Mesendoderm (in vitro differentiated cells): ENCODE results near the gene ARID3B.

Experiments used
- DNase-seq: peaks from one replicate; pipeline ENCODE4 v3.0.0; 2013
- H2AK5ac ChIP-seq: 2 replicates; pipeline ENCODE4 v1.6.1; 2013; ENCODE audit warnings: low read length, inconsistent platforms
- H2BK120ac ChIP-seq: 2 replicates; pipeline ENCODE4 v1.6.1; 2013; ENCODE audit warnings: low read depth, mild to moderate bottlenecking, low read length, moderate library complexity, mixed read lengths
- H2BK15ac ChIP-seq: replicated peaks from 2 replicates; pipeline ENCODE4 v1.6.1; 2013; ENCODE audit warnings: low read depth, mild to moderate bottlenecking, moderate library complexity
- H2BK5ac ChIP-seq: 2 replicates; pipeline ENCODE4 v1.6.1; 2013; ENCODE audit warnings: low read length, inconsistent platforms
- H3K18ac ChIP-seq: 2 replicates; pipeline ENCODE4 v1.6.1; 2013; ENCODE audit warnings: mild to moderate bottlenecking, low read length, mixed read lengths
- H3K23ac ChIP-seq: one replicate; pipeline ENCODE4 v1.6.1; 2013; ENCODE audit warnings: low read length
- H3K27ac ChIP-seq: 2 replicates; pipeline ENCODE4 v1.5.1; 2013; ENCODE audit warnings: low read depth, mild to moderate bottlenecking, inconsistent platforms, low read length, moderate library complexity
- H3K27me3 ChIP-seq: 2 replicates; pipeline ENCODE4 v1.6.1; 2013; ENCODE audit warnings: low read length, control low read depth, mild to moderate bottlenecking, inconsistent platforms; ENCODE audit not compliant: insufficient read depth, poor library complexity
- H3K36me3 ChIP-seq: 2 replicates; pipeline ENCODE4 v1.6.1; 2013; ENCODE audit warnings: low read length, inconsistent platforms; ENCODE audit not compliant: control insufficient read depth, insufficient read depth
- H3K4ac ChIP-seq: one replicate; pipeline ENCODE4 v1.6.1; 2013; ENCODE audit warnings: low read depth, mild to moderate bottlenecking, low read length, moderate library complexity
- H3K4me1 ChIP-seq: 2 replicates; pipeline ENCODE4 v1.6.1; 2013; ENCODE audit warnings: low read depth, low read length, inconsistent platforms; ENCODE audit not compliant: control insufficient read depth
- H3K4me2 ChIP-seq: 2 replicates; pipeline ENCODE4 v1.6.1; 2013; ENCODE audit warnings: low read length
- H3K4me3 ChIP-seq: 2 replicates; pipeline ENCODE4 v1.5.1; 2013; ENCODE audit warnings: mild to moderate bottlenecking, low read length
- H3K56ac ChIP-seq: one replicate; pipeline ENCODE4 v1.6.1; 2013; ENCODE audit warnings: low read length
- H3K79me1 ChIP-seq: 2 replicates; pipeline ENCODE4 v1.6.1; 2013; ENCODE audit warnings: low read length, inconsistent platforms
- H3K79me2 ChIP-seq: 2 replicates; pipeline ENCODE4 v1.6.1; 2013; ENCODE audit warnings: mild to moderate bottlenecking, low read length; ENCODE audit not compliant: control insufficient read depth, insufficient read depth
- H3K9ac ChIP-seq: 2 replicates; pipeline ENCODE4 v1.6.1; 2013; ENCODE audit warnings: low read length, inconsistent platforms
- H4K5ac ChIP-seq: one replicate; pipeline ENCODE4 v1.6.1; 2013; ENCODE audit warnings: low read length
- H4K8ac ChIP-seq: one replicate; pipeline ENCODE4 v1.6.1; 2013; ENCODE audit warnings: low read depth, mild to moderate bottlenecking, control low read depth, low read length, moderate library complexity
- WGBS: extraction: QIAGEN DNeasy Blood & Tissue Kit; methylation state at CpG from one replicate; pipeline ENCODE4 v1.1.7; 2013; ENCODE audit warnings: low lambda C conversion rate, missing lambda C conversion rate; ENCODE audit not compliant: insufficient coverage; ENCODE audit errors: extremely low coverage; 5-methylcytosine and 5-hydroxymethylcytosine counted together

The ARID3B gene

GRCh38 chr15:74605795-74606150 lies 64.8 kb downstream of the ARID3B start:
- no peaks in the 10 kb centered on the region for H3K79me2 ChIP-seq
- H3K27ac ChIP-seq: no peak overlapping the region
- H2BK5ac ChIP-seq: no peak overlapping the region
- no peak overlapping the region for H3K9ac ChIP-seq
- no peak overlapping the region for H2AK5ac ChIP-seq
- no peak overlapping the region for H4K8ac ChIP-seq
- no peak overlapping the region for H3K4me3 ChIP-seq
- H3K18ac ChIP-seq: no peak overlapping the region
- no peaks in the 10 kb centered on the region for H3K36me3 ChIP-seq
- H3K79me1 ChIP-seq: no peaks in the 10 kb centered on the region
- WGBS: no CpG with 5 or more reads among the region's 1 CpG
- no peak overlapping the region for H4K5ac ChIP-seq
- no peak for DNase-seq
- H3K23ac ChIP-seq: no peak overlapping the region
- no peak overlapping the region for H2BK120ac ChIP-seq
- no peaks in the 10 kb centered on the region for H3K27me3 ChIP-seq
- H3K4me2 ChIP-seq: no peak overlapping the region
- no peak overlapping the region for H3K56ac ChIP-seq
- no peak overlapping the region for H2BK15ac ChIP-seq
- H3K4ac ChIP-seq: no peak overlapping the region
- no peaks in the 10 kb centered on the region for H3K4me1 ChIP-seq

GRCh38 chr15:74608786-74609185 lies 67.8 kb downstream of the ARID3B start:
- DNase-seq: no peak
- WGBS: no CpG with 5 or more reads among the region's 3 CpGs
- no peak overlapping the region for H2BK5ac ChIP-seq
- H3K79me2 ChIP-seq: no peaks in the 10 kb centered on the region
- H3K18ac ChIP-seq: no peak overlapping the region
- no peaks in the 10 kb centered on the region for H3K27me3 ChIP-seq
- no peak overlapping the region for H3K56ac ChIP-seq
- H3K27ac ChIP-seq: no peak overlapping the region
- H2AK5ac ChIP-seq: no peak overlapping the region
- H4K5ac ChIP-seq: no peak overlapping the region
- H2BK15ac ChIP-seq: no peak overlapping the region
- no peak overlapping the region for H3K4me2 ChIP-seq
- no peaks in the 10 kb centered on the region for H3K4me1 ChIP-seq
- H3K23ac ChIP-seq: no peak overlapping the region
- no peak overlapping the region for H3K4ac ChIP-seq
- H3K79me1 ChIP-seq: no peaks in the 10 kb centered on the region
- no peak overlapping the region for H2BK120ac ChIP-seq
- H3K36me3 ChIP-seq: no peaks in the 10 kb centered on the region
- H3K4me3 ChIP-seq: no peak overlapping the region
- H4K8ac ChIP-seq: no peak overlapping the region
- no peak overlapping the region for H3K9ac ChIP-seq

- Histone ChIP-seq H3K4me1 (no peaks in the 10 kb centered on the region), H3K9ac (no peak overlapping the region), H3K36me3 (no peaks in the 10 kb centered on the region), H3K4ac (no peak overlapping the region), H3K27ac (no peak overlapping the region), H2BK5ac (no peak overlapping the region), H3K23ac (no peak overlapping the region), H2BK120ac (no peak overlapping the region), H3K56ac (no peak overlapping the region), H3K4me3 (no peak overlapping the region), H3K4me2 (no peak overlapping the region), H4K8ac (no peak overlapping the region), H4K5ac (no peak overlapping the region), H3K79me2 (no peaks in the 10 kb centered on the region), H2BK15ac (no peak overlapping the region), H3K27me3 (no peaks in the 10 kb centered on the region), H3K18ac (no peak overlapping the region), H3K79me1 (no peaks in the 10 kb centered on the region), H2AK5ac (no peak overlapping the region)
- DNase-seq: no peak
- no CpG with 5 or more reads among the region's 3 CpGs for WGBS
Measured at GRCh38 chr15:74609938-74610301, 68.9 kb downstream of the ARID3B start.

GRCh38 chr15:74610302-74610951 lies 69.4 kb downstream of the ARID3B start:
- Histone ChIP-seq H3K4me1 (no peaks in the 10 kb centered on the region), H2BK120ac (no peak overlapping the region), H3K27ac (no peak overlapping the region), H2AK5ac (no peak overlapping the region), H3K9ac (no peak overlapping the region), H3K36me3 (no peaks in the 10 kb centered on the region), H3K4me3 (no peak overlapping the region), H3K23ac (no peak overlapping the region), H3K18ac (no peak overlapping the region), H2BK5ac (no peak overlapping the region), H4K5ac (no peak overlapping the region), H3K4ac (no peak overlapping the region), H3K27me3 (no peaks in the 10 kb centered on the region), H3K79me2 (no peaks in the 10 kb centered on the region), H3K56ac (no peak overlapping the region), H3K4me2 (no peak overlapping the region), H2BK15ac (no peak overlapping the region), H3K79me1 (no peaks in the 10 kb centered on the region), H4K8ac (no peak overlapping the region)
- WGBS: no CpG with 5 or more reads among the region's 7 CpGs
- DNase-seq: peak; percentile 21

GRCh38 chr15:74611341-74611740 lies 70.3 kb downstream of the ARID3B start:
- H3K4me1 ChIP-seq: no peaks in the 10 kb centered on the region
- no peak overlapping the region for H3K9ac ChIP-seq
- H3K4me2 ChIP-seq: no peak overlapping the region
- no peak overlapping the region for H3K18ac ChIP-seq
- H3K23ac ChIP-seq: no peak overlapping the region
- H3K56ac ChIP-seq: no peak overlapping the region
- no peak overlapping the region for H3K4ac ChIP-seq
- H2BK15ac ChIP-seq: no peak overlapping the region
- no peak overlapping the region for H4K8ac ChIP-seq
- H3K36me3 ChIP-seq: no peaks in the 10 kb centered on the region
- WGBS: no CpG with 5 or more reads among the region's 11 CpGs
- H3K4me3 ChIP-seq: no peak overlapping the region
- H3K27ac ChIP-seq: no peak overlapping the region
- H2BK120ac ChIP-seq: no peak overlapping the region
- H2BK5ac ChIP-seq: no peak overlapping the region
- H3K27me3 ChIP-seq: no peaks in the 10 kb centered on the region
- H3K79me1 ChIP-seq: peaks cover 2% of the 10 kb centered on the region
- no peak overlapping the region for H4K5ac ChIP-seq
- no peak overlapping the region for H2AK5ac ChIP-seq
- DNase-seq: no peak
- H3K79me2 ChIP-seq: peaks cover 5% of the 10 kb centered on the region

GRCh38 chr15:74611834-74612233 lies 70.8 kb downstream of the ARID3B start:
- no peak overlapping the region for H3K56ac ChIP-seq
- H3K4me2 ChIP-seq: no peak overlapping the region
- H3K79me1 ChIP-seq: peaks cover 5% of the 10 kb centered on the region
- no peaks in the 10 kb centered on the region for H3K27me3 ChIP-seq
- H4K5ac ChIP-seq: no peak overlapping the region
- H4K8ac ChIP-seq: no peak overlapping the region
- no peak overlapping the region for H3K23ac ChIP-seq
- no peak overlapping the region for H3K9ac ChIP-seq
- no peak for DNase-seq
- H2BK120ac ChIP-seq: no peak overlapping the region
- H3K79me2 ChIP-seq: peaks cover 10% of the 10 kb centered on the region
- no peak overlapping the region for H3K18ac ChIP-seq
- no peak overlapping the region for H2BK15ac ChIP-seq
- H3K27ac ChIP-seq: no peak overlapping the region
- H3K36me3 ChIP-seq: no peaks in the 10 kb centered on the region
- H3K4ac ChIP-seq: no peak overlapping the region
- H2BK5ac ChIP-seq: no peak overlapping the region
- H3K4me3 ChIP-seq: no peak overlapping the region
- peaks cover 2% of the 10 kb centered on the region for H3K4me1 ChIP-seq
- H2AK5ac ChIP-seq: no peak overlapping the region
- no CpG with 5 or more reads among the region's 6 CpGs for WGBS
